ENCODE data around the gene MMP25.

DNA sequence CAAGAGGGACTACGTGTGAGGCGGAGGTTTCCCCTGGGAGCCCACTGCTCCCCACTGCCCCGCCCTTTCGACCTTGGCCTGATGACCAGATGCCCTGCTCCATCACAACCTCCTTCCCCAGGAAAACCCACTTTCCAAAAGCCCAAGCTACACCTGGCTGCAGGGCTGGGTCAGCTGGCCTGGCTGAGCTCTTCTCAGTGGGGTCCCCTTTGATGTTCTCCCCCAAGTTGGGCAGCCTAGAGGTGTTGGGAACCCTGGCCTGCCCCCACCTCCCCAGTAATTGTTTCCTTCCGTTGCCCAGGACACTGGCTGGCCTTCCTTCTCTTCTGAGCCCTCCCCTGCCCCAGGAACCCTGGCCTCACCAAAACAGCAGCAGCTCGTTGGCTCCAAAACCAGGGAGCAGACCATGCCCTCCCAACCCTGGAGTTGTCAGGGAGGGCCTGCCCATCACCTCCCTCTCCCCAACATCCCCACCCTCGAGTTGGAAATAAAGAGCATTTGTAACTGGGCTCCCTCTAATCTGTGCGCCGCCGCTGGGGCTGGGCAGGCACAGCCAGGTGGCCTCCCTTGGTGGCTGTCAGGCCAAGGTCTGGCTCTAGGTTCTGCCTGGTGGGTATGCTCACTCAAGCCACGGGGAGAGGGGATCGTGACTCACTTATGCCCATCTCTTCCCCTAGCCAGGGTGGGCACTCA, 32.2 kb upstream of the MMP25 start:
- TF ChIP-seq CTCF (conservative IDR thresholded peaks at IDR 0.05; ENCODE audit: low read length) (no peak), EZH2phosphoT487 (IDR thresholded peaks at IDR 0.05; ENCODE audit: borderline replicate concordance, low read depth, low read length) (no peak)

Data from OCI-LY7 (cell line).